Coronary artery (tissue), 2 donors: ENCODE data around the gene ZYX.

Experiments used
- DNase-seq: peaks from one replicate; pipeline ENCODE4 v3.0.0-alpha.2; 2017; ENCODE audit warnings: low spot score
- H3K27ac ChIP-seq, 2 donors: fragments of 200-600 bp; sonication (generic); one replicate each; pipeline ENCODE4 v1.5.1; 2016 to 2019
- H3K4me3 ChIP-seq: fragments of 200-600 bp; sonication (generic); 2 replicates; pipeline ENCODE4 v1.5.1; 2016; ENCODE audit warnings: mild to moderate bottlenecking, moderate library complexity
- CTCF ChIP-seq: fragments of 200-600 bp; sonication (generic); IDR thresholded peaks from one replicate; pipeline ENCODE4 v1.5.1; 2019; ENCODE audit warnings: antibody characterized with exemption

ZYX gene

GRCh38 chr7:143436325-143436946 is 55.3 kb downstream of the ZYX start:
- Histone ChIP-seq H3K27ac (no peak overlapping the region), H3K4me3 (no peak overlapping the region)
- no peak for TF ChIP-seq CTCF
- DNase-seq = no peak

- DNase-seq = no peak
- H3K4me3 ChIP-seq = no peak overlapping the region
- H3K27ac ChIP-seq = no peak overlapping the region
- no peak for TF ChIP-seq CTCF
Measured at GRCh38 chr7:143437578-143437977, 56.4 kb downstream of the ZYX start.

- H3K4me3 ChIP-seq = no peak overlapping the region
- DNase-seq = no peak
- TF ChIP-seq CTCF = no peak
- H3K27ac ChIP-seq = no peak overlapping the region
Measured at GRCh38 chr7:143439866-143440265, 58.7 kb downstream of the ZYX start.
